Fibroblast of peridontal ligament (primary cell): ENCODE data around the gene SFXN5.
"Not testable (repeated sequence)": the region's sequence is repeated elsewhere in the genome, so short reads cannot be mapped to it uniquely, and the experiment has no call there.

Source experiments
- DNase-seq: peaks from one replicate; pipeline ENCODE4 v3.0.0-alpha.2; 2010; ENCODE audit errors: extremely low read depth

SFXN5 gene

GRCh38 chr2:72907369-72907768, 164.1 kb downstream of the SFXN5 start:
- not testable (repeated sequence) for DNase-seq

DNA sequence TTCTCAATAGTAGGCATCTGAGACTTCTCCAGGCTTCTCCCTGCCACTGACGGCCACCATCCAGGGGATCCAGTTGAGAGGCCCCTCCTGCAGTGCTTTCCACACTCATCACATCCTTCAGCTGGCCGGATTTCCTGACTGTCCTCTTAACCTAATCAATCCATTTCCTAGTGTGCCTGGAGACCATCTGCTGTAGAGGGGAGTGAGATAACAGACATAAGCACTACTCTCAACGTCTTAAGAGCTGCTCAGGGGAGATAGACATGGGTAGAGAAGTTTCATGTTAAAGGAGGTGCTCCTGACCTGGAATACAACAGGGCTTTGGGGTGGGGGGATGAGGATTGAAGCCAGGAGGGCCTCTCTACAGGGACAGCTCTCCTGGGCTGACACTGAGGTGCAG, 170.1 kb downstream of the SFXN5 start:
- no peak for DNase-seq

DNA sequence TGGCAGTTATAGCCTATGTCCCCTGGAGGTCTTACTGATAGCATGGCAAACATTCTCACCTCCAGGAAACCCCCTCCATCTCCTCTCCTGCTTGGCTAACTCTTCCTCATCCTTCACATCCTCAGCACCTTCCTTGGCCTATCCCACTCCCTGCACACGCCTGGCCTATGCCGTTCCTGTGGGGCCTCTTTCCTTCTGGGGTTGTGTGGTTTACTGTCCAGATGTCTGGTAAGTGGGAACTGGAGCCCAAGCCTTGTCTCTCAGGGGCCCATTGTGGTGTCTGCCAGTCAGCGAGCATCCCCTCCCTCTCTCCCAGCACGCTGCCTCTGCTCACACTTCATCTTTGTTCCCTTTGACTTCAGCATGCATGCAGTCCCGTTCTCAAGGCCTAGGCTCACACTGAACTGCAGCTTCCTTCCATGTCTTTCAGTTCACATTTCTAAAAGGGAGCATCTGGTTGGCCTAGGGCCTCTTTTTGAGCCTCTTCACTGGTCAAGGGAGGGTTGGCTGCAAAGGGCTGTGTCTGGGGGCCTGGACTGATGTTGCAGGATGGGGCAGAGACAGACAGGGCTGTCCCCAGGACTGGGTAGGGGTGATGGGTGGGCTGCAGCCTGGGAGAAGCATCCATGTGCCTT, 171.2 kb downstream of the SFXN5 start:
- DNase-seq = no peak

DNA sequence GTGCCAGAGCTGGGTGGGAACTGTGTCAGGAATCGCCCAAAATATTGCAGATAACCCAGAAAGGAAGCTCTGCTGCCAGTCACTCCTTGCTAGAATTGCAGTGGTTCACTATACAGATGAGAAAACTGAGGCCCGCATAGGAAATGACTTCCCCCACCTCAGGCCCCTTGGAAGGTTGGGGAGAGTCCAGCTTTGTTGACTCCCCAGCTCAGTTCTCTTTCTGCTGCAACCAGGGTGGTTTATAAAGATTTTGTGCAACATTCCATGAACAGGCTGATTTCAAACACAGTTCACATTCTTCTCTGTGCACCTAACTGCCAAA, 173.0 kb downstream of the SFXN5 start:
- no peak for DNase-seq

- no peak for DNase-seq
Measured at GRCh38 chr2:72897785-72898584, 173.5 kb downstream of the SFXN5 start.

DNA sequence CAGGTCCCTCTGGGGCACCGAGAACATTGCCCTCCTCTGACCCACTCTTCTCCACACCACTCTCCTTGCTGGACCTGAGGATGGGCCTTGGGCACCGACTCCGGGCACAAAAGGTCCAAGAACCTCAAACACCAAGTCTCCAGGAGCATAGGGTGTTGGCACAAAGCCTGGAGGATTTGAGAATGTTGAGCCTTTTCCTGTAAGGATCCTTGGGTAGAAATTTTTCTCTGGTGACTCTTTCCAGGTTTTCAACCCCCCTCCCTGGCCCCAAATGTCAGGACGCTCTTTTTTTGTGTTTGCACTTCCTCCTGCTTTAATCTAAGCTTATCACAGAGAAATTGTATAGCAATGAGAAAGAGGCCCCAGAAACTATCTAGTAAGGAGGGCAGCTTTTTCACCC, 175.1 kb downstream of the SFXN5 start:
- DNase-seq = no peak

DNA sequence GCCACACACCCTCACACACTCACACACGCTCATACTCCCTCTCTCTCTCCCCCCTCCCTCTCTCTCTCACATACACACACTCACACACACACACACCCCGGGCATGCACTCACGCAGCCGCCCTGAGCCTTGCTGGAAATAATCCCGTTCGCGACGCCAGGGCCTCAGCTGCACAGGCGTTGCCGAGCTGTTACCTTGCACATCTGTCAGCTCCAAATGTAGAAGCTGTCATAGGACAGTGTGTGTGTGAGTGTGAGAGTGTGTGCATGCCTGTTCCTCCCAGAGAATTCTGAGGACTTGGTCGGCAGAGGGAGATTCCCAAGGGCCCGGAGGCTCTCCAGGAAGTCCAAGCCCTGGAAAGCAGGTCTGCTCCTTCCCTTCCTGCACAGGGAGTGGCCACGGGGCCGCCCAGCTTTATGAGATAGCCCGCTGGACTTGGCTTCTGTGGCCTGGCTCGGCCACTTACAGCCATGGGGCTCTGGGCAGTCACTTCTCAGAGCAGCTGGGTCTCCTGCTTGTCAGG, 175.7 kb downstream of the SFXN5 start:
- peak; percentile 57 for DNase-seq

- no peak for DNase-seq
Measured at GRCh38 chr2:72895154-72895553, 176.4 kb downstream of the SFXN5 start.

DNA sequence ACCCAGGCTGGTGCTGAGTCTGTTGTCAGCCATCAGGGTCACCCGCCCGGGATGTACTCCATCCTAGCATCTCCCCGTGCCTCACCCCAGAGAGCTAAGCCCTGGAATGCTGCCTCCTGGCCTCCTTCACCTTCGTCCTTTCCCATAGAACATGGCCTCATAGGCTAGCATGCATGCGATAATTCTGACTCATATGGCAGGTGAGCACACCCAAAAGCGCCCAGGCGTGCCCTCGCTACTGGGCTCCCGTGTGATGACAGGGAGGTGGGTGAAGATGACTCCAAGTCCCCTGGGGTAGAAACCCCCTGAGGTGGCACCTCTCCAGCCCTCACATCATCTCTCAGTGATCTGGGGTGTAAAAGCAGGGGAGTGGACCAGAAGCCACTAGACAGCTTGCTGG, 177.0 kb downstream of the SFXN5 start:
- DNase-seq = no peak

DNA sequence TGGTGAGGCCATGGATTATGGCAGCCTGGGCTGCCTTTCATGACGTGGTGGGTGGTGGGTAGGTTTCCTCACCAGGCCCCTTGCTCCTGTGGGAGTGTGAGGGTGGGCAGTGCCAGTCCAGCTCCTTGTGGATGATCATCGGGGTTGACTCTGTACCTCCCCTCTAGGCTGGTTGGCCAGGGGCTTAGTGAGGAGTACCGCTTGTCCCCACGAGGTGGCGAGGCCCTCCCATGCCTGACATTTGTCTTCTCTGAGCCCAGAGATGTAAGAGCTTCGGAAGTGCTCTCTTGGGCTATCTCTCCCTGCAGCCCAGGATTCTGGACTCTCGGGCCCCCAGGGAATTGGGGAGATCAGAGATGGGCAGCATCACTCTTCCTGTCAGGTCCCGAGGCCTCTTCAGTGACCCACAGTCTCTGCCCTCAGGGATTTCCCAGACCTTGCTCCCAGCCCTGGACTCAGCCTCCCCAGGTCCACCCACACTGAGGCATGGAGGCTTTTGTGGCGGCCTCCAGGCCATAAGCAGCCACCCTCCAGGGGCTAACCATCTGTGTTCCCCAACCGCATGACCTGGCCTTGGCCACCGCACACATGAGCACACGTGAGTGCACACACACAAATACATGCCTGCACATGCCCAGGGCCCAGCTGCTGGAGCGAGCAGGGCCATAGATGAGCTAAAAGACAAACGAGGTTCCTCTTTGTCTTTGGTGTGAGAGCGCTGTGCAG, 177.8 kb downstream of the SFXN5 start:
- peak; percentile 66 for DNase-seq

DNA sequence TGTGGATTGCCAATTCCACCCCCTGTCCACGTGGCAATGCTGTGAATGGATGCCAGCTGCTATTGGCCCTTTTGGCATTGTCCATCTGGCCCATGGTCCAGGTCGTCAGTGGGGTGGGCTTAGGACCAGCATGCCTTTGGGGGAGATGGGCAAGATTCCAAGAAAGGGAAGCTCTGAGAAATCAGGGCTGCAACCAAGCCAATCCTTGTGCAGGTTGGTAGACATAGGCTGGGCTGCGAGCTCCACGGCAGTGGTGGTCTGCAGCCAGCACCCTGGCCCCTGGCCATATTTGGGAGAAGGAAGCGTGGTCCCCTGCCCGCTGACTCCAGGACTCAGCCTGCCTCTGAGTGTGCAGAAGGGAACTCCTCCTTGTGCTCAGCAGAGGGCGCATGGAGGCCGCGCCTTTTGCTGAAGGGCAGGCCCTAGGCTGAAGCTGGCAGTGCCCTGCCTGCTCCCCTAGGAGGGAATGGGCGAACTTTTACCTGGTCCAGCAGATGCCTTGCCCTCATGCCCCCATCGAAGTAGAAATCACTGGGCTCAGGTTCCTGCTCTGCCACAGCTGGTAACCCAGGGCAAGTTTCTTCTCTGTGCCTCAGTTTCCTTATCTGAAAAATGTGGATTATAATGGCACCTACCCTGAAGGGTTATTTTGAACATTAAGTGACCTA, 178.9 kb downstream of the SFXN5 start:
- DNase-seq = peak; percentile 72
